GM18517 (cell line): ENCODE measurements around the gene ACTR3C.
"Not testable (repeated sequence)": the region's sequence is repeated elsewhere in the genome, so short reads cannot be mapped to it uniquely, and the experiment has no call there.

Source experiments
- ATAC-seq: cut with Tn5 transposase; IDR thresholded peaks from one replicate; pipeline ENCODE4 v1.9.1; 2021; ENCODE audit warnings: mild to moderate bottlenecking, moderate library complexity; ENCODE audit not compliant: unreplicated experiment

Gene ACTR3C

GRCh38 chr7:150314639-150315239, 8.6 kb downstream of the ACTR3C start:
- ATAC-seq: no peak

GRCh38 chr7:150313870-150314269, 9.5 kb downstream of the ACTR3C start:
- no peak for ATAC-seq

GRCh38 chr7:150313367-150313809, 10.0 kb downstream of the ACTR3C start:
- ATAC-seq: no peak

DNA sequence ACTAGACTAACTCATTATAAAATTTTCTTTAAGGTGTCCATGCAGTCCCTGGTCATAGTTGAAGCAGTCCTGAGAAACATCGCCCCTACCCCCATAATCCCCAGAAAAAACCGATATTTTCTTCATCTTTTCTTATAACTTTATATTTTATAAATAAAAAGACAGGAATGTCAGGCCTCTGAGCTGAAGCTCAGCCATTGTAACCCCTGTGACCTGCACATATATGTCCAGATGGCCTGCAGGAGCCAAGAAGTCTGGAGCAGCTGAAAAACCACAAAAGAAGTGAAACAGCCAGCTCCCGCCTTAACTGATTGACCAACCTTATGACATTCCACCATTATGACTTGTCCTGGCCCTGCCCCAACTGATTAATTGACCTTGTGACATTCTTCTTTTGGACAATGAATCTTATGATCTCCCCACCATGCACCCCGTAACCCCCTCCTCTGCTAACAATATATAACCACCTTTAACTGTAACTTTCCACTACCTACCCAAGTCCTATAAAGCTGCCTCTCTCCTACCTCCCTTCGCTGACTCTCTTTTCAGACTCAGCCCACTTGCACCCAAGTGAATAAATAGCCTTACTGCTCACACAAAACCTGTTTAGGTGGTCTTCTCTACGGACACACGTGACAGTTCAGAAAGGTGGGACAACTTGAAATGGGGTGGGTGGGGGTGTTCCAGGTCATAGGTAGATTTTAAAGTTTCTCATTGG, 10.5 kb downstream of the ACTR3C start:
- not testable (repeated sequence) for ATAC-seq

DNA sequence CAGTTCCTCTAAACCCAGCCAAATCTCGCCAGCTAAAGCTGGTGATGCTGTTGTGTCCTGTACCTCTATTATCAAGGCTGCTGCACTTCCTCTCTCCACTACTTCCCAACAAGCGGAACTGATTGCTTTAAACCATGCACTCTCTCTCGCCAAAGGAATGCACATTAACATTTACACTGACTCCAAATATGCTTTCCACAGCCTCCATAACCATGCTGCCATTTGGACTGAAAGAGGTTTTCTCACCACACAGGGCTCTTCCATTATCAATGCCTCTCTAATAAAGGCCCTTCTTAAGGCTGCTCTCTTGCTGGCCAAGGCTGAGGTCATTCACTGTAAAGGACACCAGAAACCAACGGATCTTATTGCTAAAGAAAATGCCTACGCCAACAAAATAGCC, 11.6 kb downstream of the ACTR3C start:
- no peak for ATAC-seq

DNA sequence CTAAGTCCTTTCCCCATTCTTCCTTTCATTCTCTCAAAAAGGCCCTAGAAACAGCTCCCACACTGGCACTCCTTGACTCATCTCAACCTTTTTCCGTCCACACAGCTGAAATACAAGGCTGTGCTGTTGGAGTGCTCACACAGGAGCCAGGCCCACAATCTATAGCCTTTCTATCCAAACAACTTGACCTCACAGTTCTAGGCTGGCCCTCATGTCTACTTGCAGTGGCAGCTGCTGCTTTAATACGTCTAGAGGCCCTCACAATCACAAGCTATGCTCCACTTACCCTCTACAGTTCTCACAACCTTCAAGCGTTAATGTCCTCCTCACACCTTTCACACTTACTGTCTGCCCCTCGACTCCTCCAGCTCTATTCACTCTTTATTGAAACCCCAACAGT, 12.2 kb downstream of the ACTR3C start:
- ATAC-seq: no peak

DNA sequence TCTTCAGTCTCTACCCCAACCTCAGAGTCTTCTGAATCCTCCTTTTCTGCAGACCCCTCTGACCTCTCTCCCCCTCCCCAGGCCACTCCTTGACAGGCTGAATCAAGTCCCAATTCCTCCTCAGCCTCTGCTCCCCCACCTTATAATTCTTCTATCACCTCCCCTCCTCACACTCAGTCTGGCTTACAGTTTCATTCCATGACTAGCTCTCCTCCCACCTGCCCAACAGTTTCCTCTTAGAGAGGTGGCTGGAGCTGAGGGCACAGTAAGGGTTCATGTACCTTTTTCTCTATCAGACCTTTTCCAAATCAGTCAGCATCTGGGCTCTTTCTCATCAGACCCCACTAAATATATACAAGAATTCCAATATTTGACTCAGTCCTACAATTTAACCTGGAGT, 14.8 kb downstream of the ACTR3C start:
- no peak for ATAC-seq

DNA sequence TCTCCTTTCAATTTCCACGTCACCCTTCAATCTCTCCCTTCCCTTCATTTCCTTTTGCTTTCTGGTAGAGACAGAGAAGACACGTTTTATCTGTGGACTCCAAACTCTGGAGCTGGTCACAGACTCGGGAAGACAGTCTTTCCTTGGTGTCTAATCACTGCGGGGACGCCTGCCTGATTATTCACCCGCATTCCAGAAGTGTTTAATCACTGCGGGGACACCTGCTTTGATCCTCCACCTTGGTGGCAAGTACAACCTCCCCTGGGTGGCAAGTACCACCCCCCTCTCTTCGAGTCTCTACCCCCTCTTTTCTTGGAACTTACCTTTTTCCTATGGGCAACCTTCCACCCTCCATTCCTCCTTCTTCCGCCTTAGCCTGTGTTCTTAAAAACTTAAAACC, 15.4 kb downstream of the ACTR3C start:
- ATAC-seq: no peak

DNA sequence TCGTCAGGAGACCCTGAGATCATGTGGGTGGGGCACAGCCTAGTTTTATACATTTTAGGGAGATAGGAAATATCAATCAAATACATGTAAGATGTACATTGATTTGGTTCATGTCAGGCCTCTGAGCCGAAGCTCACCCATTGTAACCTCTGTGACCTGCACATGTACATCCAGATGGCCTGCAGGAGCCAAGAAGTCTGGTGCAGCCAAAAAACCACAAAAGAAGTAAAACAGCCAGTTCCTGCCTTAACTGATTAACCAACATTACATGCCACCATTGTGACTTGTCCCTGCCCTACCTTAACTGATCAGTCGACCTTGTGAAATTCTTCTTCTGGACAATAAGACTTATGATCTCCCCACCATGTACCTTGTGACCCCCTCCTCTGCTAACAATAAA, 16.2 kb downstream of the ACTR3C start:
- no peak for ATAC-seq

GRCh38 chr7:150306377-150306776, 17.0 kb downstream of the ACTR3C start:
- ATAC-seq: not testable (repeated sequence)

- ATAC-seq: not testable (repeated sequence)
Measured at GRCh38 chr7:150305903-150306284, 17.5 kb downstream of the ACTR3C start.

GRCh38 chr7:150305259-150305902, 18.0 kb downstream of the ACTR3C start:
- not testable (repeated sequence) for ATAC-seq

- not testable (repeated sequence) for ATAC-seq
Measured at GRCh38 chr7:150304499-150305258, 18.7 kb downstream of the ACTR3C start.

DNA sequence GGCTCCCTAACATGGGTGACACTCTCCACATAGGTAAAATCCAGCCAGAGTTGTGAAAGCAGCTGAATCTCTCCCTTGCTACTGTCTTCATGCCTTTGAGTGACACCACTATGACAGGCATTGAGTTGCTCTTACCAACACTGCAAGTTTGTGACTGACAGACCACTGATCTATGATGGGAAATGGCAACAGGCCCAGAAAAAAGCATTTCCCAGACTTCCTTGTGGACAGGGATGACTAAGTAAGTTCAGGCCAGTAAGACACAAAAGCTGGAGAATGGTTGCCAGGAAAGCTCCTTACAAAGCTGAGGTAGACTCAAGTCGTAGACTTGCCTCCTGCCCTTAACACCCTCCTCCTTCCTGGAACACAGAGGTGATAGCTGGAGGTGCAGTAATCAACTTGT, 20.4 kb downstream of the ACTR3C start:
- ATAC-seq: not testable (repeated sequence)

DNA sequence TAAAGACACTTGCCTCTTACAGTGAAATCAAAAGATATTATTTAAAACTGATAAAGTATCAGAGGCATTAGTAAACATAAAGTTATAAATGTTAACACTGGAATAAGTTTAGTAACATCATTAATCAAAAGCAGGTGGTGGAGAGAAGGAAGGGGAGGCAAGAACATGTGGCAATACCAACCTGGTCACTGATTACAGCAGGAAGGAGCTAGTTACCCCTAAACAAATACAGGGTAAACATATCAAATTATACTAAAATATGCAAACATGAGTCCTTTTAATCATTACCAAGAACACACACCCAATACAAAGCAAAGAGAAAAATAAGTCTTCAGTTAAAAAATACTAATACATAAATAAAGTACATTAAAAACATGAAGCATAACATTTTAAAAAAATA, 25.4 kb downstream of the ACTR3C start:
- not testable (repeated sequence) for ATAC-seq

- ATAC-seq: not testable (repeated sequence)
Measured at GRCh38 chr7:150296802-150297201, 26.5 kb downstream of the ACTR3C start.

GRCh38 chr7:150295614-150296013, 27.7 kb downstream of the ACTR3C start:
- ATAC-seq: not testable (repeated sequence)

DNA sequence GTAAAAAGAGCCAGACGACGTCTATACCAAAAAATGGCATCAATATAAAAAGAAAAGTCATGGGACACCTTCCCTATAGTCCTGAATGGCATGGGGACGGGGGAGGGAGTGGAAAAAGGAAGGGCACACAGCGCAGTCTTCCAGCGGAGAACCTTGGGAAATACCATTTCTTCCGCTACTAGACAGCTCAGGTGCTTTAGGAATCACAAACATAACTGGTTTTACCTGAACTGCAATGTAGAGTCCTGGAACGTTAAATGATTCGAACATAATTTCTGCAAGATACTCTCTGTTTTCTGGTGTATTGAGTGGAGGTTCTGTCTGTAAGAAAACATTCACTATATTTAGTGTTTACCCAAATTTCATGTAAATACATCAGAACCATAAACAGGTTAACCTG, 28.3 kb downstream of the ACTR3C start:
- ATAC-seq: not testable (repeated sequence)

GRCh38 chr7:150290317-150290716, 33.0 kb downstream of the ACTR3C start:
- ATAC-seq: not testable (repeated sequence)

DNA sequence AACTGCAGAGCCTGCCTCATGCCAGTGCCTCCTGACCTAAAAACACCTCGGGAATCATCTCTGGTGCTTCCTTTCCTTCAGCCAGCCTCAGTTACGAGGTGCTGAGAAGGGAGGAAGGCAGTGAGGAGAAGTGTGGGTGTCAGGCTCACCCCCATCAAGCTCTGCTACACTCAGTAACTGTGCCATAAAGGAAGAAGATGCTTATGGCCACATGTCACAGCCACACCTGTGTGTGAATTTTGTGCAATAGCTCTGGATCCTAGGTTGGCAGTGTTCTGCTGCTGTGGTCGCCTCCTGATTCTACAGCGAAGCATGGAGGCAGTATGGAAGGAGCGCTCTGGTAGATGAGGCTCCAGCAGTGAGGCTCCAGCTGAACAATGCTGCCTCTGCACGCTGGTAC, 34.5 kb downstream of the ACTR3C start:
- not testable (repeated sequence) for ATAC-seq

GRCh38 chr7:150287815-150288214, 35.5 kb downstream of the ACTR3C start:
- not testable (repeated sequence) for ATAC-seq
